Stimulated activated CD8-positive, alpha-beta memory T cell treated with anti-CD3 and anti-CD28 coated beads, Interleukin-15, amount 100 ng/mL, for 24 hours (primary cell): ENCODE results near the gene ZNF343.

Experiments
- DNase-seq: peaks from one replicate; pipeline ENCODE4 v3.0.0-alpha.2; 2020; ENCODE audit warnings: low read depth

ZNF343 gene

GRCh38 chr20:2473516-2473915, 35.2 kb downstream of the ZNF343 start:
- DNase-seq: no peak

GRCh38 chr20:2470423-2471193, 38.1 kb downstream of the ZNF343 start, which contains the start of gene SNRPB:
SNRPB (minus strand) TSS chr20:2470789; CDS start chr20:2470690, 99 bp downstream.
- peak; percentile 87 for DNase-seq

DNA sequence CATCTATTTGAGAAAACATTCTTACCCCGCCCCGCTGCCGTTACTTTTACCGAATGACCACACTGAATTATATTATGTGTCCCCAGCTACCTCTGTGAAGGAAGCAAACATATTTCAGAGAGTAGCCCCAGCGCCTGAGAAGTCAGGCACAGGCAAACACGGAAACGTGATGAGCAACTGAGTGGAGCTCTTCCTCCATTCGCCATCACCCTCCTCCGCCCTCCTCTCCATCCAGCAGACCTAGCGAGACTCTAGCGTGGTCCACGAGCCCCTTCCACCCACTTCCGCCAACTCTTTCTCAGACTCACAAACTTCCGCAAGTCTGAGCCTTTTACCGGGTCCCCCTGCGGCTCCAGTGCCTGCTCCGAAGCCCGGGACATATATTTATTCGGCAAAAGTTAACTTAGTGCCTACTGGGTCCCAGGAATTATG, 38.7 kb downstream of the ZNF343 start:
- peak; percentile 12 for DNase-seq

- DNase-seq: no peak
Observed at GRCh38 chr20:2468581-2469407, 39.9 kb downstream of the ZNF343 start.

DNA sequence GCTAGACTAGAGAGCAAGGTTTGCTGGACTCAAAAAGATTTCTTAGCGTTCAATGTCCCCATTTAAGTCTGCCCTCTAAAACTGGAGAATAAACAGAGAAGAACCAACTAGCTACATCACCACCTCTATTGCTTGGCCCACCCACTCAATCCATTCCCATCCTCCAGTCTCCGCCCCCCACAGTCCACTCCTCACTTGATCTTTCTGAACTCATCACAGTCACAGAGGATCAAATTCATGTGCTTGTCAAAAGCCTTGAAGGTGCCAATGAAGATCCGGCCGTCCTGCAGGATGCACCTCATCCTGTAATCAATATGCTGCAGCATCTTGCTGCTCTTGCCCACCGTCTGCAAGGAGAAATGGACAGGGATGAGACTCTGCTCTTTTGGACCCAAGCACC, 41.3 kb downstream of the ZNF343 start:
- DNase-seq: no peak

GRCh38 chr20:2465100-2465499, 43.6 kb downstream of the ZNF343 start:
- DNase-seq: no peak

DNA sequence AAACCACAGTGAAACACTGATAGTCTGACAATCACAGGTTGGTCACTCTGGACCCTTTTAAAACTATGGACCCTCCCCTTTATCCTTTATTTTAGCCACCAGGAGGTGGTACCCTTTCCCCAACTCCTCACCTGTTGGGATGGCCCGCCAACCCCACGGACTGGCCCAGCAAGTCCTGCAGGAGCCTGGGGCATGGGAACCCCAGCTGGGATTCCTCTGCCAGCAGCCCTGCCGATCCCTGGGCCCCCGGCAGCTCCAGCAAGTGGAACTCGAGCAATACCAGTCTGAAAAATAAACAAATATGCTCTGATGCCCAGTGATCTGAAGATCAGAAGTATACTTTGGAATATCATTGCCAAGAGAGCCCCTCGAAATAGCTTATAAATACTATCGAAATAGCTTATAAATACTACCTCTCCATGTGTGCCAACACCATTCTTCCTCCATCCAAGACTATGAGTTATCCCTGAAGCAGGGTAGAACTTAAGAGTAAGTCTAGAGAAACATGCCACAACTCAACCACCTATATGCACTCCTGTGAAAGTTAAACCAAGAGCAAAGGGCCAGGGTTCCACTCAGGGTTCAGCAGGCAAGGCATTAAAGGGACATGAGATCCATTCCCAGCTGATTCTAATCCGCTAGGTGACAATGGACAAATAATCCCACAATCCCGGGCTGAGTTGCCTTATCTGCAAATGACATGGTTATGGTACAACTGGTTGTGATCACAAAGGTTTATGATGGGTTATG, 44.9 kb downstream of the ZNF343 start:
- DNase-seq: no peak

DNA sequence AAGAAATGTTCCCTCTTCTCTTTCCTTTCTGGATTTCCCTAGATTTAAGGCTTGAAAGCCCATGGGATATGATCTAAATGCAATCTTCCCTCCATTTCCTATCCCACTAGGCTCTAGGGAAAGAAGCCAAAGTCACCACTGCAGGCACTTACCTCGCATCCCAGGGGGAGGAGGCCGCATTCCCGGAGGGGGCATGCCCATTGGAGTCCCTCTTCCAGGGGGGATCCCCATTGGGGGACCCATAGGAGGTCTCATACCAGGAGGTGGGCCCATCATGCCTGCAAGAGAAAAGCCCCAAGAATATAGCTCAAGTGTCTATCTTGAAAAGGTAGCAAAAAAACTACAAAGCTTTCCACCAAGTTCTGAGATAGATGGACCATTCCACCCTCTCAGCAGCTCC, 46.2 kb downstream of the ZNF343 start:
- no peak for DNase-seq

GRCh38 chr20:2460752-2461424, 47.8 kb downstream of the ZNF343 start:
- DNase-seq: no peak

GRCh38 chr20:2459981-2460751, 48.5 kb downstream of the ZNF343 start:
- no peak for DNase-seq

GRCh38 chr20:2458919-2459499, 49.7 kb downstream of the ZNF343 start:
- no peak for DNase-seq

DNA sequence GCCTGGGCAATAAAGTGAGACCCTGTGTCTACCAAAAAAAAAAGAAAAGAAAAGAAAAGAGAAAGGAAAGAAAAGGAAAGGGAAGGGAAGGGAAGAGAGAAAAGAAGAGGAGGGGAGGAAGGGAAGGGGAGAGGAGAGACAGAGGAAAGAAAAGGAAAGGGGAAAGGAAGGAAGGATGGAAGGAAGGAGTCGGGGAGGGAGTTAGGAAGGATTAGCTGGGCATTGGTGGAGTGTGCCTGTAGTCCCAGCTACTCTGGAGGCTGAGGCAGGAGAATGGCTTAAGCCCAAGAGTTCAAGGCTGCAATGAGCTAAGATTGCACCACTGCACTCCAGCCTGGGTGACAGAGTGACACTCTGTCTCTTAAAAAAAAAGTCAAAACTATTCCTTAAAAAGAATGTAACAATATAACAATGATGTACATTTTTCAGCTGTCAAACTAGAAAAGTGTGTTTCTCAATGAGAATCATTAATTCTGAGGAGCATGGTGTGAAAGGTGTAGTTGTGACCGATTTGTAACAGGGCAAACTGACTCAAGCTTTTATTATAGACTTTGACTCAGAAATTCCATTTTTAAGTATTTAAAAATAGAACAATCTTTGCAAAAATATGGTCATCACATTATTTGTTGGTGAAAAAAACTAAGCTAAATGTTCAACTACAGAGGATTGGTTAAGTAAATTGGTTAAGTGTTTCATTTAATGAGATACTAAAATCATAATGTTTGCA, 52.8 kb downstream of the ZNF343 start:
- DNase-seq: no peak

DNA sequence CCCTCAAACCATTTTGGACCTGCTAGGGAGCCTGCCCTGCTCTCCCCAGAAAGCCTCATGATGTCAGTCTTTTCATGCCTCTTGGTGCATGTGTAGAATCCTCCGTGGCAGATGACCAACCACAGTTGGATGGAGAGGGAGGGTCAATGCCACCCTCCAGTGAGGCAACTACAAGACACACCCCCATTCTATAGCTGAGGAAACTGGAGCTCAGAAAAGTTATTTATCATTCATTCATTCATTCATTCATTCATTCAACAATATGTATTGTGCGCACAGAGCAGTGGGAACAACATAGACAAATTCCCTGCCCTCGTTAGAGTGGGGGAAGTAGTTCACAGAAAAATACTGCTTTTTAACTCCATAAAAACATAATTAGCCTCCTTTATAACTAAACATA, 54.9 kb downstream of the ZNF343 start:
- DNase-seq: no peak

DNA sequence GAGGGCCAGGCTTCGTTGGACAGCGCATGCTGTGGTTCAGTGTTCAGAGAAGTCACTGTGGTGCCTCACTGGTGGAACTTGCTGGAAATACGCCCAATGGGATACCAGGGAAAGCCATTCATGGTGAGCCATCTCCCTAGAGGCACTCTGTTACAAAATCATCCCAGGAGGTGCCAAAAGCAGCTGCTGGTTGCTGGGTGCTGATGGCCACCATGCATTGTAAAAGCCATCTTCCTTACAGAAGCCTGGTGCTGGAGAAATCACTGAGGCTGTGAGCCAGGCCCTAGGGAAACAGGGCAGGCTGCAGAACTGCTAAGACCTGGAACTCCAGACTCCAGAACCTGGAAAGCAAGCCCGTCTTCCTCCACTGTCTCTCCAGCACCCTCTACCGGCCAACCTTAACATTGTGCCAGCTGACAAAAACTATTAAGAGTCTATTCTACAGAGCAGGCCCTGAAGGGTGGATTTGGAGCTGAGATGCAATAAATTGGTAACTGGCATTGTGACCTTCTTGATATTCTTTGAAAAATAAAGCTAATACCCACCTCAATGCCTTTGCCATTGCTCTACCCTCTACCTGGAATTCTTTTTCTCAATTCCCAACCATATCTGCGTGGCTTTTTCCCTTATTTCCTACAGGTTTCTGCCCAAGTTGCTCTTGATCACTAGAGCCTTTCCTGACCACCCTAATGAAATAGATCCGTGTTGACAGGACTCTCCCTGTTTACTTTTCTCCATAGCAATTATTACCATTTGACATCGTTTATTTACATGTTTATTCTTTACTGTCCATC, 56.6 kb downstream of the ZNF343 start:
- peak; percentile 15 for DNase-seq

GRCh38 chr20:2451422-2451821, 57.3 kb downstream of the ZNF343 start:
- DNase-seq: no peak

DNA sequence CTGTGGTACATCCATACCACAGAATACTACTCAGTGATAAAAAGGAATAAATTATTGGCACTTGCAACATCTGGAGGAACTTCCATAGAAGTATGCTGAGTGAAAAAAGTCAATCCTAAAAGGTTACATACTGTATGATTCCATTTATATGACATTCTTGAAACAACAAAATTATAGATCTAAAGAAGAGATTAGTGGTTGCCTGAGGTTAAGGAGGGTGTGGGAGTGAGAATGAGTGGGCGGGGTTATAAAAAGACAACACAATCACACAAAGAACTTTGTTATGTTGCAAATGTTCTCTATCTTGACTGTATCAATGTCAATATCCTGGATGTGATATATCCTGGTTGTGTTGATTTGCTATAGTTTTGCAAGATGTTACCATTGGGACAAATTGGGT, 59.3 kb downstream of the ZNF343 start:
- no peak for DNase-seq

DNA sequence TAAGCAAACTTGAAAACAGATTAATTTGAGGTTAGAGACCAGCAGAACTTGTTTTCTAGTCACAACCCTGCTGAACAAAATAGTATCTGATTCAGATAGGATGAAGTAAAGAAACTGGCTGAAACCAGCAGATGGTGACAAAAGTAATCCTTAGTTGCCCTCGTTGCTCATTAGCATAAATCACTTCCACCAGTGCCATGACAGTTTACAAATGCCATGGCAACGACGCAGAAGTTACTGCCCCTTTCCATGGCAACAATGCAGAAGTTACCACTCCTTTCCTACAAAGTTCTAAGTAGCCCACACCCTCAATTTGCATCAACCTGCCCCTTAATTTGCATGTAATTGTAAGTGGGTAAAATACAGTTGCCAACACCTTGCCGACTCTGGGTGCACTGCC, 61.9 kb downstream of the ZNF343 start:
- no peak for DNase-seq
